Gastrocnemius medialis (tissue), 4 donors: ENCODE measurements around the gene AMIGO3. TPM values are rescaled to one million over a fixed set of nuclear protein-coding genes. Genes with fewer than 3 reads are reported as not detected.

Experiments used
- ATAC-seq, 2 donors: fragments of 150-250 bp; one replicate each; pipeline ENCODE4 v1.9.1; 2016
- DNase-seq, 2 donors: peaks; one replicate each; pipeline ENCODE4 v3.0.0-alpha.2; 2019
- H3K27ac ChIP-seq, 4 donors: fragments of 200-600 bp; sonication (generic); 1 replicate in 1 of 4; 2 replicates in 3 of 4; pipeline ENCODE4 v1.5.1; 2016 to 2018; ENCODE audit warnings: mild to moderate bottlenecking in 2 of 4, moderate library complexity in 1 of 4
- H3K27me3 ChIP-seq, 3 donors: fragments of 200-600 bp; sonication (generic) in 2 of 3; 1 replicate in 1 of 3; 2 replicates in 2 of 3; pipeline versions ENCODE4 v1.5.1 to v1.6.0; 2016 to 2019; ENCODE audit warnings: mild to moderate bottlenecking in 1 of 3, moderate library complexity in 1 of 3
- H3K36me3 ChIP-seq, 2 donors: fragments of 200-600 bp; sonication (generic) in 1 of 2; one replicate each; pipeline ENCODE4 v1.5.1; 2017 to 2018
- H3K4me1 ChIP-seq, 2 donors: fragments of 200-600 bp; sonication (generic) in 1 of 2; one replicate each; pipeline ENCODE4 v1.5.1; 2016 to 2017; ENCODE audit warnings: mild to moderate bottlenecking in 2 of 2
- H3K4me3 ChIP-seq, 4 donors: fragments of 200-600 bp; sonication (generic) in 3 of 4; 1 replicate in 1 of 4; 2 replicates in 3 of 4; pipeline ENCODE4 v1.5.1; 2016 to 2019; ENCODE audit warnings: mild to moderate bottlenecking in 2 of 4
- H3K9me3 ChIP-seq, 3 donors: fragments of 200-600 bp; sonication (generic) in 2 of 3; 1 replicate in 1 of 3; 2 replicates in 2 of 3; pipeline ENCODE4 v1.5.1; 2016 to 2019
- POLR2A ChIP-seq, 2 donors: fragments of 450-650 bp; IDR thresholded peaks; one replicate each; pipeline ENCODE4 v1.6.1; 2017; ENCODE audit warnings: antibody characterized with exemption in 2 of 2, mild to moderate bottlenecking in 2 of 2, moderate library complexity in 2 of 2
- in situ Hi-C, 4 donors: fragments of 200-750 bp; cut with MboI; loops; one replicate each; pipeline versions ENCODE4 v1.15.0 to v1.8.0; 2017; ENCODE audit warnings: low sequenced_read_pairs in 4 of 4
- intact Hi-C: fragments of 100-400 bp; cut with DNase I; formaldehyde crosslinking; loops from one replicate; pipeline ENCODE4 v1.15.1; 2023; ENCODE audit warnings: low total_unique reads
- total RNA-seq, 4 donors: library from RNA; depleted of rRNA; stranded (reverse); fragments of >200 nt; gene quantifications; one replicate each; pipeline versions ENCODE4 v1.1.0 to v1.2.3, GENCODE V29; 2016
- TF ChIP-seq, protein P1 (sequence below), 5 experiments: fragments of 450-650 bp in 3 of 5; fragments of 200-600 bp in 2 of 5; sonication (generic) in 2 of 5; IDR thresholded peaks in 4 of 5; conservative IDR thresholded peaks in 1 of 5; 1 replicate in 4 of 5; 2 replicates in 1 of 5; pipeline ENCODE4 v1.5.1; 2016 to 2019; ENCODE audit warnings: antibody characterized with exemption in 5 of 5, mild to moderate bottlenecking in 3 of 5, moderate library complexity in 3 of 5

AMIGO3 gene
- total RNA-seq, 4 donors from 2014 or later: 0.10 to 0.76 (median 0.42) TPM; not detected in 1

DNA sequence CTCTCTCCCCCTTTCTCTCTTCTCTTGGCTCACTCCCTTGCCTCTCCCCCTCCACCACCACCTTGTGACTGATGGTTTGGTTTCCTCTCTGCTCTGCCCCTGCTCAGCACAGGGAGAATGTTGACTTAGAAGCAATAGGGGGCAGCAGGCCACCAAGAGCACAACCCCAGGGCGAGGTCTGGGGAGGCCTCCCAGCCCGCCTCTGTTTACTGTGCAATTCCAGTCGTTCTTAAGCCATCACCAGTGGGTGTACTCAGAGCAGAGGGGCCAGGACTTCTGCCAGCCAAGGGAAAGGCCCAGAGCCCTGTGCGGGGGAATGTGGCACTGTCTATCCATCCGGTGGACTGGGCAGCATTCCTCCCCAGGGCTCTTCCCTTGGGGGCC is 51.1 kb downstream of the AMIGO3 start:
- H3K27me3 ChIP-seq: peaks cover 0 to 3% (median 0%) of the 10 kb centered on the region in 3 donors
- in situ Hi-C loops (no loop called here), intact Hi-C loops (no loop called here)
- DNase-seq (no peak), ATAC-seq (no peak)
- no peaks in the 10 kb centered on the region for H3K36me3 ChIP-seq
- no peak overlapping the region for H3K4me3 ChIP-seq
- no peak overlapping the region for H3K27ac ChIP-seq
- peaks cover 4% of the 10 kb centered on the region in 2 donors for H3K4me1 ChIP-seq
- TF ChIP-seq POLR2A (IDR thresholded peaks at IDR 0.05): no peak
- TF ChIP-seq, protein P1, sequence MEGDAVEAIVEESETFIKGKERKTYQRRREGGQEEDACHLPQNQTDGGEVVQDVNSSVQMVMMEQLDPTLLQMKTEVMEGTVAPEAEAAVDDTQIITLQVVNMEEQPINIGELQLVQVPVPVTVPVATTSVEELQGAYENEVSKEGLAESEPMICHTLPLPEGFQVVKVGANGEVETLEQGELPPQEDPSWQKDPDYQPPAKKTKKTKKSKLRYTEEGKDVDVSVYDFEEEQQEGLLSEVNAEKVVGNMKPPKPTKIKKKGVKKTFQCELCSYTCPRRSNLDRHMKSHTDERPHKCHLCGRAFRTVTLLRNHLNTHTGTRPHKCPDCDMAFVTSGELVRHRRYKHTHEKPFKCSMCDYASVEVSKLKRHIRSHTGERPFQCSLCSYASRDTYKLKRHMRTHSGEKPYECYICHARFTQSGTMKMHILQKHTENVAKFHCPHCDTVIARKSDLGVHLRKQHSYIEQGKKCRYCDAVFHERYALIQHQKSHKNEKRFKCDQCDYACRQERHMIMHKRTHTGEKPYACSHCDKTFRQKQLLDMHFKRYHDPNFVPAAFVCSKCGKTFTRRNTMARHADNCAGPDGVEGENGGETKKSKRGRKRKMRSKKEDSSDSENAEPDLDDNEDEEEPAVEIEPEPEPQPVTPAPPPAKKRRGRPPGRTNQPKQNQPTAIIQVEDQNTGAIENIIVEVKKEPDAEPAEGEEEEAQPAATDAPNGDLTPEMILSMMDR (IDR thresholded peaks at IDR 0.05 in 4 of 5, conservative IDR thresholded peaks at IDR 0.05 in 1 of 5): no peak
- no peaks in the 10 kb centered on the region for H3K9me3 ChIP-seq

DNA sequence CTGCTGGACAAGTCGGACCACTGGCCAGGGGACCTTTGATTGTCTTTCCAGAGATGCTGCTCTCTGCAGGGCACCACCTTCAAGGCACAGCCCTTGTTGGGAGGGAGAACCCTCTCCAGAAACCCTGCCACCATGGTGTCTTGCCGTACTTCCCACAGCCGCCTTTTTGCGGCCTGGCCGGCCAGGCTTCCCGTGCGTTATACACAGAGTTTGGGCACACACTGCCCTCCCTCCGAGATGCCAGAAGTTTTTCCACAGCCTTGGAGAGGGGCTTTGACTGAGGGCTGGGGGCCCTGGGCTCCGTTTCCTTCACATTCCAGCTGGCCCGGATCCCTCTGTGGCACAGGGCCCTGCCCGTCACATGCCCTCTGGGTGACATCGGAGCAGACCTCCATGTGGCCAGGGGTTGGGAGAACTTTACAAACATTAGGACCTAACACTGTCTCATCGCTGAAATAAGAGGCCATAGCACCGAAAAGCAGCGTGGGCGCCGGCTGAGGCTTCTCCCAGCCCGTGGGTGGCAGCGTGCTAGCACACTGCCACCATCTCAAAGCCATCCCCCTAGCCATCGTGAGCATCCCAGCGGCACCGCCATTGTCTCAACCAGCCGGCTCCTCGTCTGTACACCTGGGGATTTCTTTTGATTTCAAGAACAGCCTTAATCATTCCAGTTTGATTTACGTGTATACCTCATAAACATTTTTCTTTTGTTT is 51.6 kb downstream of the AMIGO3 start:
- Histone ChIP-seq H3K9me3 (no peaks in the 10 kb centered on the region), H3K36me3 (no peaks in the 10 kb centered on the region), H3K27ac (no peak overlapping the region), H3K27me3 (peaks cover 0 to 3% (median 0%) of the 10 kb centered on the region in 3 donors), H3K4me1 (no peaks in the 10 kb centered on the region), H3K4me3 (no peak overlapping the region)
- intact Hi-C loops (no loop called here), in situ Hi-C loops (no loop called here)
- DNase-seq (no peak), ATAC-seq (no peak)
- TF ChIP-seq, protein P1 (IDR thresholded peaks at IDR 0.05 in 4 of 5, conservative IDR thresholded peaks at IDR 0.05 in 1 of 5): no peak
- no peak for TF ChIP-seq POLR2A (IDR thresholded peaks at IDR 0.05)

Other genes starting within 250 kb of the AMIGO3 start
- gene DAG1, start 249.4 kb downstream of the AMIGO3 start, total RNA-seq: 100 to 1,000 TPM in 3 of 4 donors, 10 to 100 TPM in 1; 95.0 to 177 (median 109) TPM
- under 1 TPM; 0.10 to 0.24 (median 0.21) TPM for gene BSN, start 165.2 kb downstream of the AMIGO3 start, total RNA-seq
- gene APEH, start 45.3 kb downstream of the AMIGO3 start, total RNA-seq: 100 to 1,000 TPM; 103 to 140 (median 108) TPM
- 1 to 10 TPM in 3 of 4 donors, under 1 TPM in 1; 0.10 to 4.8 (median 2.4) TPM for gene MST1, start 30.2 kb downstream of the AMIGO3 start, total RNA-seq
- 100 to 1,000 TPM in 3 of 4 donors, 10 to 100 TPM in 1; 82.8 to 132 (median 128) TPM for gene RNF123, start 30.1 kb downstream of the AMIGO3 start, total RNA-seq
- gene GMPPB, start 4.3 kb upstream of the AMIGO3 start, total RNA-seq: 10 to 100 TPM; 14.2 to 26.1 (median 17.0) TPM
- gene IP6K1, start 66.9 kb upstream of the AMIGO3 start, total RNA-seq: 10 to 100 TPM; 13.5 to 22.2 (median 19.5) TPM
- gene CDHR4, start 80.2 kb upstream of the AMIGO3 start, total RNA-seq: not detected
- gene INKA1, start 83.6 kb upstream of the AMIGO3 start, total RNA-seq: 10 to 100 TPM in 1 of 4 donors, 1 to 10 TPM in 2, not detected in 1; 1.1 to 10.9 (median 5.2) TPM
- 10 to 100 TPM in 1 of 4 donors, 1 to 10 TPM in 3; 3.5 to 16.1 (median 5.1) TPM for gene UBA7, start 94.3 kb upstream of the AMIGO3 start, total RNA-seq
- gene TRAIP, start 136.9 kb upstream of the AMIGO3 start, total RNA-seq: 1 to 10 TPM in 3 of 4 donors, under 1 TPM in 1; 0.36 to 4.2 (median 1.1) TPM
- not detected for gene CAMKV, start 150.2 kb upstream of the AMIGO3 start, total RNA-seq
- gene MST1R, start 184.2 kb upstream of the AMIGO3 start, total RNA-seq: under 1 TPM in 3 of 4 donors, not detected in 1; 0.40 to 0.81 (median 0.51) TPM
- gene MON1A, start 210.1 kb upstream of the AMIGO3 start, total RNA-seq: 10 to 100 TPM; 13.9 to 41.9 (median 23.9) TPM
- 10 to 100 TPM; 27.2 to 55.6 (median 30.6) TPM for gene RBM6, start 220.5 kb upstream of the AMIGO3 start, total RNA-seq